Measurements from ENCODE around the gene SMAP1.

- TF ChIP-seq CTCF (IDR thresholded peaks at IDR 0.05), result no peak
- TF ChIP-seq POLR2A (IDR thresholded peaks at IDR 0.05), result no peak
These were observed 86.2 kb downstream of the SMAP1 start for GRCh38 chr6:70753870-70754380.
